ENCODE results near the gene RBM47.

The RBM47 gene

DNA sequence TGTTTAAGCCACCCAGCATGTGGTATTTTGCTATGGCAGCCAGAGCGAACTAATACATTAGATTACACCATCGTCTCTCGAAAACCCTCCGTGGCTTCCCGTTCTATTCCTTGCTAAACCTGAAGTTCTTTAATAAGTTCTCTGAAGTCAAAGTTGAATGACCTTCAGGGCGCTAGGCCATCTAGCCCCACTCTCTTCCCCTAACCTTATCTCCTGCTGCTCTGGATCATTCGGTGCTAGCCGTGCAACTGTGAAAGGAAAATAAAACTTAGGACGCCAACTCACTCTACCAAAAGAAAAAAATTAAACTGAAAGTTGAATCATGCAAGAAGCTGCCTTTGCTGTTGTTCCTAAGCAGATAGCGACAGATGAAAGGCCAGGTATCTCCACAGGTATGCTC, 254.6 kb downstream of the RBM47 start:
- TF ChIP-seq CTCF (IDR thresholded peaks at IDR 0.05): no peak
- TF ChIP-seq ZFX (IDR thresholded peaks at IDR 0.05; ENCODE audit: borderline replicate concordance): no peak
- no peak overlapping the region for H3K27ac ChIP-seq

DNA sequence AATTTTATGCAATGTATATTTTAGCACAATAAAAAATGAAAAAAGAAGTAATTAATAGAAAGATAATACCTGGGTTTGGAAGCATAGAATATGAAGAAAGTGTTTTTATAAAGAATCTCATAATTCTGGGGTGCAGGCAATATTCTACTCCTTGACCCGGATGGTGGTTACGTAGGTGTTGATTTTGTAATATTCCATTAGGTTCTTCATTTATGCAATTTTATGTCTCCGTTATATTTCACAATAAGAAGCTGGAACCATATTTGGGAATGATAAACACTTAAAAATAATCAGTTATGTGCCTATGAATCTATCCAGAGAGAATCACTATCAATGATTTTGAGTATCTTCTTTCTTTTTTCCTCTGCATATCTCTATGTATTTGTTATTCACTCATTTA, 256.0 kb downstream of the RBM47 start:
- TF ChIP-seq CTCF (IDR thresholded peaks at IDR 0.05) (no peak), ZFX (IDR thresholded peaks at IDR 0.05; ENCODE audit: borderline replicate concordance) (no peak)
- H3K27ac ChIP-seq: no peak overlapping the region
